Measurements from ENCODE around the gene ZNF487.
"Not testable (repeated sequence)": the region's sequence is repeated elsewhere in the genome, so short reads cannot be mapped to it uniquely, and the experiment has no call there.

ZNF487 gene

GRCh38 chr10:43404704-43405084 lies 32.2 kb upstream of the ZNF487 start:
- no peak for DNase-seq (ENCODE audit: low read depth)

GRCh38 chr10:43407148-43407575 lies 29.7 kb upstream of the ZNF487 start:
- no peak for DNase-seq (ENCODE audit: low read depth)

DNA sequence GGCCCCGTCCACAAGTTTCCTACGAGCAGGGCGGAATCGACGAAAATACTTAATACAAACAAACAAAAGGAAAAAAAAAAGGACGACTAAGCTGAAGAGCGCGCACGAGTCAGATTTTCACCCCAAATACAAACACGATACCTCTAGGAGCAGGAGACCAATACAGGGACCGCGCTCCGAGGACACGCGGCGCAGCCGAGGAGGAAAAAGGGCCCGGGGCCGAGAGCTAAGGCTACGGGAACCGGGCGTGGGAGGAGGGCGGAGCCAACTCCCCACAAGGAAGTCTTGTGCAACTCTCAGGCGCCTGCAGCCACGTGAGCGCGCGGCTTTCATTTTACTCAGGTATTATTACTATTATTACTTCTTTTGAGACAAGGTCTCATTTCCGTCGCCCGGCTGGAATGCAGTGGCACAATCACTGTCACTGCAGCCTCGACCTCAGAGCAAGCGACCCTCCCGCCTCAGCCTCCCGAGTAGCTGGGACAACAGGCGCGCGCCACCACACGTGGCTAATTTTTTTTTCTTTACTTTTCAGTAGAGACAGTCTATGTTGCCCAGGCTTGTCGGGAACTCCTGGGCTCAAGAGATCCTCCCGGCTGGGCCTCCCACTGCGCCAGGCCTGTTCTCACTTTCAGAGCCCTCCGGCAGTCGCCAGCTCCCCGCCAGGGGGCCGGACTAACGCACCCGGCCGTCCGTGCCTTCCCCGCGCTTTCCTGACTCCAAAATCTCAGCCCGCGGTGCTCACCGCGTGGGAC lies 29.2 kb upstream of the ZNF487 start:
- DNase-seq (ENCODE audit: low read depth) = peak; percentile 70

GRCh38 chr10:43408331-43408709 lies 28.6 kb upstream of the ZNF487 start:
- DNase-seq (ENCODE audit: low read depth) = no peak

DNA sequence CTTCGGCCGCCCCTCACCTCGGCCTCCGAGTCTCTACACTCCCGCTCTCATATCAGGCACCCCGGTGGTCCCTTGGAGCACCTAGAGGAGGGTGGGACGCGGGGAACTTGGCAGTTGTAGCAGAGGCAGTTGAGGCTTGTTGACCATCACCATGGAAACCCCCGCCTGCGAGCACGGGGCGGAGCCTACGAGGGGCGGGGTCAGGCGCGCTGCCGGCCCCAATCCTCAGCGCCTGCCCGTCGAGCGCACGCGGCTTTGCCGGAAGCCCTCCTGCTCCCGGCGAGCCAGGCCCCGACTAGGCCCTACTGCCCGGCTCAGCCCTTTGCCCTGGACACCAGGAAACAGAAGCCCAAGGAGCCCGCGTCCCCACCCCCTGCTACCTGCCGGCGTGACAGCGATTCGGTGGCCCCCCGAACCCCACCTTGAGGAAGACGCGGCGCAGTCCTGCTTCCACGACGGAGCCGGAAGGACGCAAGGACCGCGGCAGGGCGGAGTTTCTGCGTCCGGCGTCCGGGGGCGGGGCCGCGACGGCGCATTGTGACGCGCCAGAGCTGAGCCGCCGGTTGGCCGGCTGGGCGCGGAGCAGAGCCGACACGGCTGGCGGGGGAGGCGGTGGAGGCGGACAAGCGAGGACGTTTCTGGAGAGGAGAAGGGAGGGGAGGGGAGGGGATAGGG lies 28.1 kb upstream of the ZNF487 start, which contains the start of gene HNRNPF:
HNRNPF (minus strand) TSS at position 477 of the 675 bp plus-strand sequence. CDS start 21,302 bp downstream, outside the sequence.
- DNase-seq (ENCODE audit: low read depth) = peak; percentile 79

DNA sequence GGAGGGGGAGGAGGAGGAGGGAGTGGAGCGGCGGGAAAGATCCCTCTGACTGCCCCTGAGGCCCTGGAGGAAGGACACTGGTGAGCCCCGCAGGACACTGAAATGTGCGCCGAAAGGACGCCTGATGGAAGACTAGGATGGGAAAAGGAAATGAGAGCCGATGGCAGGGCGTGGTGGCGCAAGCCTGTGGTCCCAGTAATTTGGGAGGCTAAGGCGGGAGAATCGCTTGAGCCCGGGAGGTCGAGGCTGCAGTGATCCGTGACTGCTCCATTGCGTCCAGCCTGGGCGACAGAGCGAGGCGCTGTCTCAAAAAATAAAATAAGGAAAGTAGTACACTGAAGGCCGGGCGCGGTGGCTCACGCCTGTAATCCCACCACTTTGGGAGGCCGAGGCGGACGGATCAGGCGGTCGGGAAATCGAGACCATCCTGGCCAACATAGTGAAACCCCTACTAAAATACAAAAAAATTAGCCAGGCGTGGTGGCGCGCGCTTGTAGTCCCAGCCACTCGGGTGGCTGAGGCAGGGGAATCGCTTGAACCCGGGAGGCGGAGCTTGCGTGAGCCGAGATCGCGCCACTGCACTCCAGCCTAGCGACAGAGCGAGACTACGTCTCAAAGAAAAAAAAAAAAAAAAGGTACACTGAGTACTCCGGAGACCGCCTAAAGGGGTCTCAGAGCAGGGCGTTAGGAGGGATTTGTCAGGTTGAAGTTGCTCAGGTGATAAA lies 27.4 kb upstream of the ZNF487 start:
- DNase-seq (ENCODE audit: low read depth) = no peak

- no peak for DNase-seq (ENCODE audit: low read depth)
Measured at GRCh38 chr10:43410345-43410744, 26.6 kb upstream of the ZNF487 start.

GRCh38 chr10:43411536-43411935 lies 25.4 kb upstream of the ZNF487 start:
- no peak for DNase-seq (ENCODE audit: low read depth)

GRCh38 chr10:43415544-43415943 lies 21.4 kb upstream of the ZNF487 start:
- DNase-seq (ENCODE audit: low read depth) = no peak

- DNase-seq (ENCODE audit: low read depth) = no peak
Measured at GRCh38 chr10:43417950-43418768, 18.8 kb upstream of the ZNF487 start.

DNA sequence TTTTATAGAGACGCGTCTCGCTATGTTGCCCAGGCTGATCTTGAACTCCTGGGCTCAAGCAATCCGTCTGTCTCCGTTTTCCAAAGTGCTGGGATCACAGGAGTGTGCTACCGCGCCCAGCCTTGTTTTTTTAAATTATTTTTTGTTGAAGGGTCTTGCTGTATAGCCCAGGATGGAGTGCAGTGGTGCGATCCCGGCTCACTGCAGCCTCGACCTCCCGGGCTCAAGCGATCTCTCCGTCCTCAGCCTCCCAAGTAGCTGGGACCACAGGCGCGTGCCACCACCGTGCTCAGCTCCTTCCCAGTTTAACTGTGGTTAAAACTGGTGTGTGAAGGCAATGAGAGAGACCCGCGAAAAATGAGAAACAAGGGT lies 16.9 kb upstream of the ZNF487 start:
- no peak for DNase-seq (ENCODE audit: low read depth)

- DNase-seq (ENCODE audit: low read depth) = no peak
Measured at GRCh38 chr10:43420369-43421200, 16.3 kb upstream of the ZNF487 start.

DNA sequence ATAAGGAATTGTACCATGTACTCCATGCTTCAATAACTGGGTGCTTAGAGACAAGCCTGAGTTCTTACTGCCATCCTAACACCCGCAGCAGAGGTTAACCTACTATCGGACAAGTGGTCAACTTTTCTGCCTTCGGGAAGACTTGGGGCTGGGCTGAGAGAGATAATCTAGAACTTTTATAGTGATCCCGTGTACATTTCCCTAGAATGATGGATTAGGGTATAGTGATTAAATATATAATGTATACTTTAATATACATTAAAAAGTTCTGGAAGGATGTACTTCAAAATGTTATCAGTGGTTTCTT lies 15.8 kb upstream of the ZNF487 start:
- no peak for DNase-seq (ENCODE audit: low read depth)

- DNase-seq (ENCODE audit: low read depth) = no peak
Measured at GRCh38 chr10:43421519-43421918, 15.4 kb upstream of the ZNF487 start.

- not testable (repeated sequence) for DNase-seq (ENCODE audit: low read depth)
Measured at GRCh38 chr10:43421944-43422343, 15.0 kb upstream of the ZNF487 start.

GRCh38 chr10:43424416-43424815 lies 12.5 kb upstream of the ZNF487 start:
- no peak for DNase-seq (ENCODE audit: low read depth)

DNA sequence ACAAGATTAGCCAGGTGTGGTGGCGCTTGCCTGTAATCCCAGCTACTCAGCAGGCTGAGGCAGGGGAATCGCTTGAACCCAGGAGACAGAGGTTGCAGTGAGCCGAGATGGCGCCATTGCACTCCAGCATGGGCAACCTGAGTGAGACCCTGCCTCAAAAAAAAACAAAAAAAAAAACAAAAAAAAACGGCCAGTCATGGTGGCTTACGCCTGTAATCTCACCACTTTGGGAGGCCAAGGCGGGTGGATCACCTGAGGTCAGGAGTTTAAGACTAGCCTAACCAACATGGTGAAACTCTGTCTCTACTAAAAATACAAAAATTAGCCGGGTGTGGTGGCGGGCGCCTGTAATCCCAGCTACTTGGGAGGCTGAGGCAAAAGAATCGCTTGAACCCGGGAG lies 10.4 kb upstream of the ZNF487 start:
- not testable (repeated sequence) for DNase-seq (ENCODE audit: low read depth)

GRCh38 chr10:43427166-43427825 lies 9.6 kb upstream of the ZNF487 start:
- no peak for DNase-seq (ENCODE audit: low read depth)

DNA sequence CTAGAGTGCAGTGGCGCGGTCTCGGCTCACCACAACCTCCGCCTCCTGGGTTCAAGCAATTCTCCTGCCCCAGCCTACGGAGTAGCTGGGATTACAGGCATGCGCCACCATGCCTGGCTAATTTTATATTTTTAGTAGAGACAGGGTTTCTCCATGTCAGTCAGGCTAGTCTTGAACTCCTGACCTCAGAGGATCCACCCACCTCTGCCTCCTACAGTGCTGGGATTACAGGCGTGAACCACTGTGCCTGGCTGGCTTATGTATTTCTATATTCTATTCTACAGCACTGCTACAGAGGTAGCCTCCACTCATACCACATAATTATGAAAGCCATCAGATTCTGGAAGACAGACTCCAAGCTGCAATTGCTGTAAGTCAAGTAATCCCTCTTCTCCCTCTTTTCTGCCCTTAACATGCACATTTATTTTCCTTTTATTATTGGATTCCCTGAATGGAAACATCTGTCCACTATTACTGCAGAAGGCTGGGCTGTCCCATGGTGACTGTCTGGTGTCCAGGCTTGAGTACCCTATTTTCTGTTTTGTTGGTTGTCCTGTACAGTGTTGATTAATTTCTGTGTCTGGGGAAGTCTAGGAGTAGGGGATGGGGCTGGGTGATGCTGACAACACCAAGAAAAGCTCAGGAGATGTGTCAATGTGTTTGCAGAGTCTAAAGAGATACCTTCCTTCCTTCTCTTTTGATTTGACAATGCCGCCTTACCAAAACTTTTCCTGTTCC lies 5.8 kb upstream of the ZNF487 start:
- DNase-seq (ENCODE audit: low read depth) = no peak
